Stimulated activated CD4-positive, alpha-beta T cell treated with anti-CD3 and anti-CD28 coated beads, TNF-alpha, amount 100 ng/mL, for 1 hour (primary cell): ENCODE results near the gene CUL3.
"Not testable (repeated sequence)": the region's sequence is repeated elsewhere in the genome, so short reads cannot be mapped to it uniquely, and the experiment has no call there.

Source experiments
- DNase-seq, 3 donors: peaks; one replicate each; pipeline ENCODE4 v3.0.0-alpha.2; 2020; ENCODE audit warnings: low read depth in 3 of 3, low spot score in 1 of 3

Gene CUL3

GRCh38 chr2:224485081-224486014, 99.8 kb downstream of the CUL3 start:
- not testable (repeated sequence) for DNase-seq

- DNase-seq: no peak
These were observed 105.3 kb downstream of the CUL3 start for GRCh38 chr2:224479826-224480225.

GRCh38 chr2:224472827-224473226, 112.3 kb downstream of the CUL3 start:
- DNase-seq: no peak

GRCh38 chr2:224472137-224472536, 113.0 kb downstream of the CUL3 start:
- no peak for DNase-seq

- no peak for DNase-seq
These were observed 115.7 kb downstream of the CUL3 start for GRCh38 chr2:224469374-224469964.

- DNase-seq: no peak
These were observed 118.8 kb downstream of the CUL3 start for GRCh38 chr2:224466304-224466895.

- no peak for DNase-seq
These were observed 123.8 kb downstream of the CUL3 start for GRCh38 chr2:224461391-224461790.

GRCh38 chr2:224457408-224458096, 127.6 kb downstream of the CUL3 start:
- DNase-seq: no peak

- DNase-seq: no peak
These were observed 131.3 kb downstream of the CUL3 start for GRCh38 chr2:224453892-224454291.

GRCh38 chr2:224449212-224450147, 135.7 kb downstream of the CUL3 start:
- DNase-seq: no peak

- DNase-seq: no peak
These were observed 136.9 kb downstream of the CUL3 start for GRCh38 chr2:224448236-224448635.

- DNase-seq: no peak
These were observed 140.4 kb downstream of the CUL3 start for GRCh38 chr2:224444783-224445182.

GRCh38 chr2:224444021-224444420, 141.1 kb downstream of the CUL3 start:
- DNase-seq: no peak

GRCh38 chr2:224442071-224442967, 142.8 kb downstream of the CUL3 start:
- DNase-seq: no peak

- DNase-seq: no peak
These were observed 144.2 kb downstream of the CUL3 start for GRCh38 chr2:224440988-224441387.

GRCh38 chr2:224438726-224439125, 146.4 kb downstream of the CUL3 start:
- no peak for DNase-seq

GRCh38 chr2:224436634-224437033, 148.5 kb downstream of the CUL3 start:
- DNase-seq: no peak

- no peak for DNase-seq
These were observed 150.5 kb downstream of the CUL3 start for GRCh38 chr2:224434618-224435017.

- no peak for DNase-seq
These were observed 151.7 kb downstream of the CUL3 start for GRCh38 chr2:224433442-224433841.
